HFFc6 (cell line): Measurements from ENCODE around the gene MAD1L1. TPM values are rescaled to one million over a fixed set of nuclear protein-coding genes. Genes with fewer than 3 reads are reported as not detected.

Experiments
- DNase-seq: peaks from one replicate; pipeline ENCODE4 v3.0.0-alpha.2; 2018
- H3K27ac Mint-ChIP-seq: 2 replicates; pipeline ENCODE4 v1.8.0; 2020; ENCODE audit warnings: mild to moderate bottlenecking, mixed read lengths
- H3K27me3 Mint-ChIP-seq: 2 replicates; pipeline ENCODE4 v1.8.0; 2021; ENCODE audit warnings: mild to moderate bottlenecking, moderate library complexity, mixed read lengths; ENCODE audit not compliant: insufficient read depth
- H3K36me3 Mint-ChIP-seq: 2 replicates; pipeline ENCODE4 v1.8.0; 2021; ENCODE audit warnings: low read depth, mixed read lengths
- H3K4me1 Mint-ChIP-seq: 2 replicates; pipeline ENCODE4 v1.8.0; 2020; ENCODE audit warnings: low read depth, mixed read lengths
- H3K4me3 Mint-ChIP-seq: 2 replicates; pipeline ENCODE4 v1.8.0; 2020; ENCODE audit warnings: mild to moderate bottlenecking, moderate library complexity, mixed read lengths
- H3K9me3 Mint-ChIP-seq: 2 replicates; pipeline ENCODE4 v1.8.0; 2020; ENCODE audit warnings: mild to moderate bottlenecking, mixed read lengths
- total RNA-seq, 6 experiments: library from RNA; stranded (reverse); fragmentation: NEBNext Ultra II Directional; extraction: Animal tissue kit (Norgen Biotek cat#: 25700); gene quantifications; 2 replicates in 1 of 6; 3 replicates in 5 of 6; pipeline ENCODE4 v1.2.3, GENCODE V29; 2021
- TF ChIP-seq, protein P1 (sequence below): fragments of 200-600 bp; sonication (generic); IDR thresholded peaks from 2 replicates; pipeline ENCODE4 v1.5.0; 2021; ENCODE audit warnings: antibody characterized with exemption, mild to moderate bottlenecking

The MAD1L1 gene
- total RNA-seq, 6 experiments from 2014 or later = 34.6 to 44.8 (median 40.2) TPM

- H3K4me1 Mint-ChIP-seq = no peaks in the 10 kb centered on the region
- TF ChIP-seq, protein P1, sequence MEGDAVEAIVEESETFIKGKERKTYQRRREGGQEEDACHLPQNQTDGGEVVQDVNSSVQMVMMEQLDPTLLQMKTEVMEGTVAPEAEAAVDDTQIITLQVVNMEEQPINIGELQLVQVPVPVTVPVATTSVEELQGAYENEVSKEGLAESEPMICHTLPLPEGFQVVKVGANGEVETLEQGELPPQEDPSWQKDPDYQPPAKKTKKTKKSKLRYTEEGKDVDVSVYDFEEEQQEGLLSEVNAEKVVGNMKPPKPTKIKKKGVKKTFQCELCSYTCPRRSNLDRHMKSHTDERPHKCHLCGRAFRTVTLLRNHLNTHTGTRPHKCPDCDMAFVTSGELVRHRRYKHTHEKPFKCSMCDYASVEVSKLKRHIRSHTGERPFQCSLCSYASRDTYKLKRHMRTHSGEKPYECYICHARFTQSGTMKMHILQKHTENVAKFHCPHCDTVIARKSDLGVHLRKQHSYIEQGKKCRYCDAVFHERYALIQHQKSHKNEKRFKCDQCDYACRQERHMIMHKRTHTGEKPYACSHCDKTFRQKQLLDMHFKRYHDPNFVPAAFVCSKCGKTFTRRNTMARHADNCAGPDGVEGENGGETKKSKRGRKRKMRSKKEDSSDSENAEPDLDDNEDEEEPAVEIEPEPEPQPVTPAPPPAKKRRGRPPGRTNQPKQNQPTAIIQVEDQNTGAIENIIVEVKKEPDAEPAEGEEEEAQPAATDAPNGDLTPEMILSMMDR = no peak
- no peaks in the 10 kb centered on the region for H3K36me3 Mint-ChIP-seq
Measured at GRCh38 chr7:2122651-2123050, 110.1 kb downstream of the MAD1L1 start.

GRCh38 chr7:2120841-2121830 lies 111.6 kb downstream of the MAD1L1 start:
- peaks cover 7% of the 10 kb centered on the region for H3K4me1 Mint-ChIP-seq
- H3K27me3 Mint-ChIP-seq = no peaks in the 10 kb centered on the region
- no peak for DNase-seq
- H3K36me3 Mint-ChIP-seq = no peaks in the 10 kb centered on the region
- no peaks in the 10 kb centered on the region for H3K9me3 Mint-ChIP-seq
- H3K4me3 Mint-ChIP-seq = no peak overlapping the region
- H3K27ac Mint-ChIP-seq = no peak overlapping the region
- TF ChIP-seq, protein P1 = no peak

More at GRCh38 chr7:2122651-2123050, 110.1 kb downstream of the MAD1L1 start:
- DNase-seq = no peak
- H3K4me3 Mint-ChIP-seq = no peak overlapping the region
- H3K9me3 Mint-ChIP-seq = no peaks in the 10 kb centered on the region
- H3K27ac Mint-ChIP-seq = no peak overlapping the region
- H3K27me3 Mint-ChIP-seq = no peaks in the 10 kb centered on the region

DNA sequence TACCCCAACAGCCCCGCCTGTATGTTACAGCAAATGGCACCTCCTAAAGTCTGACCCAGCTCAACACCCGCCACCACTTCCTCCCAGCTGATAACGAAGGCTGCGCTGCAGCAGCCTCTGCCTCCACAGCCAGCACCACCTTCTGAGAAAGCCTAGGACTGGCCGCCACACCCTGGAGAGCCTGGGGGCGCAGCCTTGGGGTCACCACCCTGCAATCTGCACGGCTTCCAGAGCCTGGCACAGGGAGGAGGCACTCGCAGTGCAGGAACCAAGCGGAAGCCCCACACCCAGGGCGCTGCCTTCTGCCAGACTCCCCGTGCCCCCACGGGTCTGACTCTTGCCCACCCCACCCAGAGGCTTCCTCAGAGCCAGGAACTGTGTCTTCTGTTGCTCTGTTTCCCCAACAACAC lies 112.5 kb downstream of the MAD1L1 start:
- no peaks in the 10 kb centered on the region for H3K27me3 Mint-ChIP-seq

DNA sequence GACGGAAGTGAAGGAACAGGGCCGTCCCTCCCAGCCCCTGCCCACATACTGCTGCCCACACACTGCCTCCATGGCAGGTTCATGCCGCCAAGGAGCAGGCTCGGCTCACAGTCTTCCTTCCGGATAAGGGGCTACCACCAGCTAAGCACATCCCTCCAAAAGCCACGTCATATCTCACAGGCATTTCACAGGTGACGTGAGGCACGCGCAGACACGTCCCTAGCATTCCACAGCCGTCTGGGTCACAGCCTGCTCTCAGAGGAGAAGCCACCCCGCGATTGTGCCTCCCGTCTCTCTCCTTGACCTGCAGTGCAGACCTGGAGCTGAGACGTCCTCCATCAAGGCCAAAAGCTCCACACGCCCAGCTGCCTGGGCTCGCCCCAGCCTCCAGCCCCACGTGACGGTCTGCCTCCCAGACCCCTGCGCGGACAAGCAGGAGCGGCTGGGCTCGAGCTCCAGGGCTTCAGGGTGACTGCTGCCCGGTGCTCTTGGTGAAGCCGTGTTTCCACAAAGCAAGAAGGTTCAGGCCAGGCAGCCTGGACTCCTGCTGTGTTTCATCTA lies 114.0 kb downstream of the MAD1L1 start:
- no peak overlapping the region for H3K27ac Mint-ChIP-seq
- peaks cover 7% of the 10 kb centered on the region for H3K36me3 Mint-ChIP-seq
- H3K4me3 Mint-ChIP-seq = no peak overlapping the region
- no peaks in the 10 kb centered on the region for H3K27me3 Mint-ChIP-seq
- H3K4me1 Mint-ChIP-seq = peaks cover 24% of the 10 kb centered on the region
- TF ChIP-seq, protein P1 = no peak
- H3K9me3 Mint-ChIP-seq = no peaks in the 10 kb centered on the region
- DNase-seq = no peak

More for the DNA sequence above, 112.5 kb downstream of the MAD1L1 start:
- Mint-ChIP-seq H3K4me3 (no peak overlapping the region), H3K9me3 (no peaks in the 10 kb centered on the region), H3K27ac (no peak overlapping the region), H3K36me3 (no peaks in the 10 kb centered on the region), H3K4me1 (peaks cover 13% of the 10 kb centered on the region)
- TF ChIP-seq, protein P1 = no peak
- DNase-seq = no peak

GRCh38 chr7:2118056-2118455 lies 114.7 kb downstream of the MAD1L1 start:
- Mint-ChIP-seq H3K27me3 (no peaks in the 10 kb centered on the region), H3K4me3 (no peak overlapping the region), H3K4me1 (peaks cover 28% of the 10 kb centered on the region), H3K27ac (no peak overlapping the region), H3K9me3 (no peaks in the 10 kb centered on the region), H3K36me3 (peaks cover 8% of the 10 kb centered on the region)
- DNase-seq = no peak
- TF ChIP-seq, protein P1 = no peak
